Breast epithelium (tissue), 3 donors: ENCODE results near the gene SUFU.

Source experiments
- CTCF ChIP-seq, 3 donors: fragments of 450-650 bp; IDR thresholded peaks; one replicate each; pipeline ENCODE4 v1.5.1; 2016 to 2017; ENCODE audit warnings: antibody characterized with exemption in 3 of 3, mild to moderate bottlenecking in 3 of 3, moderate library complexity in 3 of 3
- POLR2A ChIP-seq: fragments of 450-650 bp; IDR thresholded peaks from one replicate; pipeline ENCODE4 v1.6.1; 2016; ENCODE audit warnings: antibody characterized with exemption, mild to moderate bottlenecking, moderate library complexity

GRCh38 chr10:102657984-102658724 is 154.4 kb downstream of the SUFU start:
- TF ChIP-seq CTCF (IDR thresholded peaks at IDR 0.05) (no peak), POLR2A (no peak)
